Gastrocnemius medialis (tissue), 4 donors: ENCODE data around the gene TNNT1. TPM values are rescaled to one million over a fixed set of nuclear protein-coding genes. Genes with fewer than 3 reads are reported as not detected.
A peak's percentile ranks its signal among the peaks of the same experiment; 100 is the strongest.

Experiments used
- ATAC-seq, 2 donors: fragments of 150-250 bp; one replicate each; pipeline ENCODE4 v1.9.1; 2016
- DNase-seq, 2 donors: peaks; one replicate each; pipeline ENCODE4 v3.0.0-alpha.2; 2019
- H3K27ac ChIP-seq, 4 donors: fragments of 200-600 bp; sonication (generic); 1 replicate in 1 of 4; 2 replicates in 3 of 4; pipeline ENCODE4 v1.5.1; 2016 to 2018; ENCODE audit warnings: mild to moderate bottlenecking in 2 of 4, moderate library complexity in 1 of 4
- H3K27me3 ChIP-seq, 3 donors: fragments of 200-600 bp; sonication (generic) in 2 of 3; 1 replicate in 1 of 3; 2 replicates in 2 of 3; pipeline versions ENCODE4 v1.5.1 to v1.6.0; 2016 to 2019; ENCODE audit warnings: mild to moderate bottlenecking in 1 of 3, moderate library complexity in 1 of 3
- H3K36me3 ChIP-seq, 2 donors: fragments of 200-600 bp; sonication (generic) in 1 of 2; one replicate each; pipeline ENCODE4 v1.5.1; 2017 to 2018
- H3K4me1 ChIP-seq, 2 donors: fragments of 200-600 bp; sonication (generic) in 1 of 2; one replicate each; pipeline ENCODE4 v1.5.1; 2016 to 2017; ENCODE audit warnings: mild to moderate bottlenecking in 2 of 2
- H3K4me3 ChIP-seq, 4 donors: fragments of 200-600 bp; sonication (generic) in 3 of 4; 1 replicate in 1 of 4; 2 replicates in 3 of 4; pipeline ENCODE4 v1.5.1; 2016 to 2019; ENCODE audit warnings: mild to moderate bottlenecking in 2 of 4
- H3K9me3 ChIP-seq, 3 donors: fragments of 200-600 bp; sonication (generic) in 2 of 3; 1 replicate in 1 of 3; 2 replicates in 2 of 3; pipeline ENCODE4 v1.5.1; 2016 to 2019
- POLR2A ChIP-seq, 2 donors: fragments of 450-650 bp; IDR thresholded peaks; one replicate each; pipeline ENCODE4 v1.6.1; 2017; ENCODE audit warnings: antibody characterized with exemption in 2 of 2, mild to moderate bottlenecking in 2 of 2, moderate library complexity in 2 of 2
- in situ Hi-C, 4 donors: fragments of 200-750 bp; cut with MboI; loops; one replicate each; pipeline versions ENCODE4 v1.15.0 to v1.8.0; 2017; ENCODE audit warnings: low sequenced_read_pairs in 4 of 4
- intact Hi-C: fragments of 100-400 bp; cut with DNase I; formaldehyde crosslinking; loops from one replicate; pipeline ENCODE4 v1.15.1; 2023; ENCODE audit warnings: low total_unique reads
- total RNA-seq, 4 donors: library from RNA; depleted of rRNA; stranded (reverse); fragments of >200 nt; gene quantifications; one replicate each; pipeline versions ENCODE4 v1.1.0 to v1.2.3, GENCODE V29; 2016
- TF ChIP-seq, protein P1 (sequence below), 5 experiments: fragments of 450-650 bp in 3 of 5; fragments of 200-600 bp in 2 of 5; sonication (generic) in 2 of 5; IDR thresholded peaks in 4 of 5; conservative IDR thresholded peaks in 1 of 5; 1 replicate in 4 of 5; 2 replicates in 1 of 5; pipeline ENCODE4 v1.5.1; 2016 to 2019; ENCODE audit warnings: antibody characterized with exemption in 5 of 5, mild to moderate bottlenecking in 3 of 5, moderate library complexity in 3 of 5

The TNNT1 gene
- total RNA-seq, 4 donors from 2014 or later = 2,342 to 9,166 (median 6,627) TPM

- peaks cover 7 to 9% of the 10 kb centered on the region in 2 donors for H3K4me1 ChIP-seq
- H3K4me3 ChIP-seq = no peak overlapping the region
- no peaks in the 10 kb centered on the region for H3K36me3 ChIP-seq
- H3K9me3 ChIP-seq = no peaks in the 10 kb centered on the region
- intact Hi-C loops = no loop called here
- no peak overlapping the region for H3K27ac ChIP-seq
- DNase-seq = no peak
- no peak for ATAC-seq
- TF ChIP-seq, protein P1, sequence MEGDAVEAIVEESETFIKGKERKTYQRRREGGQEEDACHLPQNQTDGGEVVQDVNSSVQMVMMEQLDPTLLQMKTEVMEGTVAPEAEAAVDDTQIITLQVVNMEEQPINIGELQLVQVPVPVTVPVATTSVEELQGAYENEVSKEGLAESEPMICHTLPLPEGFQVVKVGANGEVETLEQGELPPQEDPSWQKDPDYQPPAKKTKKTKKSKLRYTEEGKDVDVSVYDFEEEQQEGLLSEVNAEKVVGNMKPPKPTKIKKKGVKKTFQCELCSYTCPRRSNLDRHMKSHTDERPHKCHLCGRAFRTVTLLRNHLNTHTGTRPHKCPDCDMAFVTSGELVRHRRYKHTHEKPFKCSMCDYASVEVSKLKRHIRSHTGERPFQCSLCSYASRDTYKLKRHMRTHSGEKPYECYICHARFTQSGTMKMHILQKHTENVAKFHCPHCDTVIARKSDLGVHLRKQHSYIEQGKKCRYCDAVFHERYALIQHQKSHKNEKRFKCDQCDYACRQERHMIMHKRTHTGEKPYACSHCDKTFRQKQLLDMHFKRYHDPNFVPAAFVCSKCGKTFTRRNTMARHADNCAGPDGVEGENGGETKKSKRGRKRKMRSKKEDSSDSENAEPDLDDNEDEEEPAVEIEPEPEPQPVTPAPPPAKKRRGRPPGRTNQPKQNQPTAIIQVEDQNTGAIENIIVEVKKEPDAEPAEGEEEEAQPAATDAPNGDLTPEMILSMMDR (IDR thresholded peaks at IDR 0.05 in 4 of 5, conservative IDR thresholded peaks at IDR 0.05 in 1 of 5) = no peak
- no peak for TF ChIP-seq POLR2A (IDR thresholded peaks at IDR 0.05)
- in situ Hi-C loops = no loop called here
- H3K27me3 ChIP-seq = peaks cover 90 to 96% (median 90%) of the 10 kb centered on the region in 3 donors
These were observed 22.4 kb upstream of the TNNT1 start for GRCh38 chr19:55171440-55171839.

GRCh38 chr19:55169136-55169535 lies 20.1 kb upstream of the TNNT1 start:
- intact Hi-C loops (no loop called here), in situ Hi-C loops (loop anchor here in 1 of 4 donors (10.0 kb wide), 1 partner anchor 84 kb away; no protein-coding TSS in a partner anchor)
- H3K4me1 ChIP-seq = peaks cover 9 to 10% of the 10 kb centered on the region in 2 donors
- H3K4me3 ChIP-seq = no peak overlapping the region
- no peak for ATAC-seq
- H3K36me3 ChIP-seq = no peaks in the 10 kb centered on the region
- DNase-seq = no peak
- H3K27me3 ChIP-seq = peaks cover 67 to 73% (median 67%) of the 10 kb centered on the region in 3 donors
- TF ChIP-seq, protein P1 (IDR thresholded peaks at IDR 0.05 in 4 of 5, conservative IDR thresholded peaks at IDR 0.05 in 1 of 5) = no peak
- no peak for TF ChIP-seq POLR2A (IDR thresholded peaks at IDR 0.05)
- no peaks in the 10 kb centered on the region for H3K9me3 ChIP-seq
- H3K27ac ChIP-seq = no peak overlapping the region

- H3K4me3 ChIP-seq = peak within 1 kb of the TSS; percentile 55 to 65 (median 59)
- H3K27ac ChIP-seq = peak within 1 kb of the TSS in 1 of 4 donors; percentile 30
- intact Hi-C loops (no loop called here), in situ Hi-C loops (loop anchor here in 1 of 4 donors (10.0 kb wide), 1 partner anchor 82 kb away; no protein-coding TSS in a partner anchor)
- H3K36me3 ChIP-seq = no peaks in the 10 kb centered on the region
- TF ChIP-seq POLR2A (IDR thresholded peaks at IDR 0.05) = no peak
- TF ChIP-seq, protein P1 (IDR thresholded peaks at IDR 0.05 in 4 of 5, conservative IDR thresholded peaks at IDR 0.05 in 1 of 5) = peak in 1 of 5 experiments; percentile 14
- ATAC-seq (peak; percentile 99 to 100), DNase-seq (peak; percentile 93 to 95)
- H3K9me3 ChIP-seq = no peaks in the 10 kb centered on the region
- peaks cover 3 to 5% of the 10 kb centered on the region in 2 donors for H3K4me1 ChIP-seq
- H3K27me3 ChIP-seq = peaks cover 49 to 58% (median 52%) of the 10 kb centered on the region in 3 donors
These were observed 17.7 kb upstream of the TNNT1 start, which contains the start of gene DNAAF3 for GRCh38 chr19:55166530-55167268. DNAAF3 (minus strand) TSS chr19:55166613; CDS start chr19:55166413, 200 bp downstream.

DNA sequence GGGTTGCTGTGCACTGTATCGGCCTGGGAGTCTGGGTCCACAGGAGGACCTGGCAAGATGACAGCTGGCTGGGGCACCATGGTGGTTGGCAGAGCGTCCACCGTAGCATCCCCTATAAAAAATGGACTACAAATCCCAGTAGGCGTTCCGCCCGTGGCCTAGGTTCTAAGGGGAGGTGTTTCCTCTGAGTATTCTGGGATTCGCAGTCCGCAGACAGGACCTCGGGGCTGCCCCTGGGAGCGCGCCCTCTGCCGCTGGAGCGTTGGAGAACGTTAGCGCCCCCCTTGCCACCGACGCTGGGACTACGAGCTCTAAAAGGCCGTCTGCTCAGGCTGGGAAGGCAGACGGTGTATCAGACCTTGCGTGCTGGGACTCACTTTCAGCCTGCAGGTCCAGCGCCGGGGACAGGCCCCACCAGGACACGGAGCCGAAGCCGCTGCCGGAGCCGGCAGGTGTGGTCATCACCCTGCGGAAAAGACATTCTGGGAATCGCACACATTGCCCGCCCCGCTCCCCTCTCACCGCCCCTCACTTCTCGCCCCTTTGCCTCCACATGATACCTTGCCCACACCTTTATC lies 17.0 kb upstream of the TNNT1 start:
- peak overlapping the region; percentile 55 to 65 (median 59) for H3K4me3 ChIP-seq
- TF ChIP-seq POLR2A (IDR thresholded peaks at IDR 0.05) = no peak
- TF ChIP-seq, protein P1 (IDR thresholded peaks at IDR 0.05 in 4 of 5, conservative IDR thresholded peaks at IDR 0.05 in 1 of 5) = peak in 2 of 5 experiments; percentile 22 to 42
- H3K4me1 ChIP-seq = peaks cover 3 to 5% of the 10 kb centered on the region in 2 donors
- H3K9me3 ChIP-seq = no peaks in the 10 kb centered on the region
- peaks cover 49 to 58% (median 53%) of the 10 kb centered on the region in 3 donors for H3K27me3 ChIP-seq
- ATAC-seq = peak; percentile 61 to 66
- intact Hi-C loops = no loop called here
- peak in 1 of 2 donors; percentile 65 for DNase-seq
- in situ Hi-C loops = loop anchor here in 1 of 4 donors (10.0 kb wide), 1 partner anchor 81 kb away; no protein-coding TSS in a partner anchor
- no peaks in the 10 kb centered on the region for H3K36me3 ChIP-seq
- peak overlapping the region in 1 of 4 donors; percentile 30 for H3K27ac ChIP-seq
